IMR-90 (cell line): Measurements from ENCODE around the gene HDDC2. TPM values are rescaled to one million over a fixed set of nuclear protein-coding genes. Genes with fewer than 3 reads are reported as not detected.

Experiments used
- ATAC-seq: fragments of 200-7000 bp; cut with Tn5 transposase; 2 replicates; pipeline ENCODE4 v1.9.1; 2020; ENCODE audit warnings: low read depth, mild to moderate bottlenecking, moderate library complexity
- BruUV-seq: library from RNA; stranded (reverse); fragments of 400-500 nt; replicated peaks from 2 replicates; lab custom pipeline; 2021; lab: Mats Ljungman, UMichigan
- CTCF ChIA-PET: fragments of 300-600 bp; formaldehyde crosslinking; extraction: SDS; loops from one replicate; lab custom pipeline; 2021; ENCODE audit warnings: antibody characterized with exemption; lab: Yijun Ruan, JAX
- POLR2A ChIA-PET: fragments of 300-600 bp; sonication (Branson Sonifier 250); formaldehyde crosslinking; loops from one replicate; lab custom pipeline; 2022; ENCODE audit warnings: antibody characterized with exemption; ENCODE audit not compliant: unreplicated experiment; lab: Charles Lee
- DNase-seq: peaks from one replicate; pipeline ENCODE4 v3.0.0; 2013
- H2AFZ ChIP-seq: replicated peaks from 2 replicates; pipeline ENCODE3; 2013; ENCODE audit warnings: low read length, mild to moderate bottlenecking; ENCODE audit not compliant: poor library complexity
- H2AK5ac ChIP-seq: 2 replicates; pipeline ENCODE4 v1.6.1; 2013; ENCODE audit warnings: low read depth, low read length, inconsistent platforms
- H2AK9ac ChIP-seq: replicated peaks from 2 replicates; pipeline ENCODE3; 2013; ENCODE audit warnings: mild to moderate bottlenecking, low read depth, low read length, moderate library complexity; ENCODE audit not compliant: poor library complexity
- H2BK120ac ChIP-seq: 2 replicates; pipeline ENCODE4 v1.6.1; 2013; ENCODE audit warnings: low read depth, low read length, inconsistent platforms
- H2BK15ac ChIP-seq: 3 replicates; pipeline ENCODE4 v1.6.1; 2013; ENCODE audit warnings: low read depth, low read length, inconsistent platforms
- H2BK20ac ChIP-seq: 2 replicates; pipeline ENCODE4 v1.6.1; 2013; ENCODE audit warnings: low read depth, mild to moderate bottlenecking, inconsistent platforms, low read length, moderate library complexity
- H2BK5ac ChIP-seq: 2 replicates; pipeline ENCODE4 v1.6.1; 2013; ENCODE audit warnings: mild to moderate bottlenecking, low read depth, low read length, inconsistent platforms; ENCODE audit not compliant: poor library complexity, severe bottlenecking
- H3K14ac ChIP-seq: replicated peaks from 2 replicates; pipeline ENCODE4 v1.6.1; 2013; ENCODE audit warnings: low read depth, low read length, inconsistent platforms
- H3K18ac ChIP-seq: 2 replicates; pipeline ENCODE4 v1.6.1; 2013; ENCODE audit warnings: low read depth, low read length, control low read depth
- H3K23ac ChIP-seq: 2 replicates; pipeline ENCODE4 v1.6.1; 2013; ENCODE audit warnings: low read depth, low read length, inconsistent platforms
- H3K27ac ChIP-seq: 2 replicates; pipeline ENCODE4 v1.5.1; 2013; ENCODE audit warnings: mild to moderate bottlenecking, control low read depth, low read length; ENCODE audit not compliant: insufficient read depth
- H3K27me3 ChIP-seq: 2 replicates; pipeline ENCODE4 v1.6.1; 2013; ENCODE audit warnings: low read length; ENCODE audit not compliant: control insufficient read depth, insufficient read depth
- H3K36me3 ChIP-seq: 2 replicates; pipeline ENCODE4 v1.6.1; 2013; ENCODE audit warnings: low read length, mixed read lengths; ENCODE audit not compliant: control insufficient read depth, insufficient read depth
- H3K4ac ChIP-seq: 2 replicates; pipeline ENCODE4 v1.6.1; 2013; ENCODE audit warnings: low read depth, low read length, inconsistent platforms
- H3K4me1 ChIP-seq: 2 replicates; pipeline ENCODE4 v1.6.1; 2013; ENCODE audit warnings: low read length, mixed read lengths; ENCODE audit not compliant: control insufficient read depth, insufficient read depth
- H3K4me2 ChIP-seq: 2 replicates; pipeline ENCODE4 v1.6.1; 2013; ENCODE audit warnings: low read depth, mild to moderate bottlenecking, control low read depth, low read length, moderate library complexity
- H3K4me3 ChIP-seq: 2 replicates; pipeline ENCODE4 v1.5.1; 2013; ENCODE audit warnings: low read depth, mild to moderate bottlenecking, control low read depth, low read length, moderate library complexity; ENCODE audit not compliant: insufficient read depth
- H3K56ac ChIP-seq: 2 replicates; pipeline ENCODE4 v1.6.1; 2013; ENCODE audit warnings: low read length, inconsistent platforms; ENCODE audit not compliant: insufficient read depth; ENCODE audit errors: extremely low read depth
- H3K79me1 ChIP-seq, 2 experiments: 2 replicates each; pipeline ENCODE4 v1.6.1; 2013; ENCODE audit warnings: low read length in 2 of 2, inconsistent platforms in 1 of 2, low read depth in 1 of 2
- H3K9ac ChIP-seq: 2 replicates; pipeline ENCODE4 v1.6.1; 2013; ENCODE audit warnings: low read depth, low read length, control low read depth
- H3K9me1 ChIP-seq: 2 replicates; pipeline ENCODE4 v1.6.1; 2013; ENCODE audit warnings: low read length, inconsistent platforms; ENCODE audit not compliant: insufficient read depth
- H3K9me3 ChIP-seq: 2 replicates; pipeline ENCODE4 v1.6.1; 2013; ENCODE audit warnings: low read length; ENCODE audit not compliant: control insufficient read depth, insufficient read depth
- H4K20me1 ChIP-seq: 2 replicates; pipeline ENCODE4 v1.6.1; 2013; ENCODE audit warnings: low read length, inconsistent platforms; ENCODE audit not compliant: insufficient read depth
- H4K5ac ChIP-seq: 2 replicates; pipeline ENCODE4 v1.6.1; 2013; ENCODE audit warnings: mild to moderate bottlenecking, low read depth, low read length, control low read depth
- H4K8ac ChIP-seq, 2 experiments: 2 replicates each; pipeline ENCODE4 v1.6.1; 2013; ENCODE audit warnings: low read depth in 2 of 2, low read length in 2 of 2, control low read depth in 1 of 2, inconsistent platforms in 1 of 2
- H4K91ac ChIP-seq: 2 replicates; pipeline ENCODE4 v1.6.1; 2013; ENCODE audit warnings: low read depth, low read length, inconsistent platforms; ENCODE audit not compliant: insufficient read depth
- BHLHE40 ChIP-seq: fragments of 150-350 bp; IDR thresholded peaks from 2 replicates; pipeline ENCODE4 v1.6.1; 2016; ENCODE audit warnings: mild to moderate bottlenecking, low read depth, low read length
- CEBPB ChIP-seq: IDR thresholded peaks from 2 replicates; pipeline ENCODE4 v1.6.1; 2012; ENCODE audit warnings: low read depth, low read length, improper control_type of control experiment
- FOS ChIP-seq: fragments of 150-350 bp; IDR thresholded peaks from 2 replicates; pipeline ENCODE4 v1.6.1; 2016; ENCODE audit warnings: low read depth, low read length
- NFE2L2 ChIP-seq: fragments of 150-350 bp; IDR thresholded peaks from 2 replicates; pipeline ENCODE4 v1.6.1; 2016; ENCODE audit warnings: low read depth, mild to moderate bottlenecking, low read length
- RCOR1 ChIP-seq: IDR thresholded peaks from 2 replicates; pipeline ENCODE4 v1.6.1; 2012; ENCODE audit warnings: mild to moderate bottlenecking, low read length, improper control_type of control experiment; ENCODE audit not compliant: insufficient replicate concordance
- RFX5 ChIP-seq: IDR thresholded peaks from 2 replicates; pipeline ENCODE4 v1.8.0; 2012; ENCODE audit warnings: low read depth, mild to moderate bottlenecking, low read length, moderate library complexity
- WGBS, 2 experiments: methylation state at CpG; one replicate each; pipeline versions ENCODE4 v1.1.5 to v1.1.7; 2013; ENCODE audit warnings: missing lambda C conversion rate in 2 of 2; ENCODE audit not compliant: insufficient read length in 1 of 2; ENCODE audit errors: extremely low coverage in 2 of 2; 5-methylcytosine and 5-hydroxymethylcytosine counted together
- dilution Hi-C: fragments of 300-500 bp; cut with HindIII; formaldehyde crosslinking; loops from one replicate; pipeline ENCODE4 v1.14.3; 2018; ENCODE audit warnings: low sequenced_read_pairs; ENCODE audit not compliant: unreplicated experiment
- in situ Hi-C: fragments of 300-500 bp; cut with MboI; formaldehyde crosslinking; loops from 3 replicates; pipeline ENCODE4 v1.14.3; 2019; ENCODE audit warnings: low sequenced_read_pairs, inconsistent platforms, mixed read lengths
- intact Hi-C: fragments of 100-400 bp; cut with micrococcal nuclease; formaldehyde crosslinking; loops from 2 replicates; pipeline ENCODE4 v1.10.0; 2022
- polyA plus RNA-seq, 3 experiments: library from polyadenylated mRNA; depleted of rRNA; stranded (reverse); fragments of >200 nt; gene quantifications; 2 replicates each; pipeline ENCODE4 v1.2.3, GENCODE V29; 2012; ENCODE audit warnings: low replicate concordance in 1 of 3
- total RNA-seq: library from RNA; depleted of rRNA; stranded (reverse); fragments of >200 nt; gene quantifications from 2 replicates; pipeline ENCODE4 v1.2.3, GENCODE V29; 2012

HDDC2 gene
- total and polyA plus RNA-seq, 2 of the 4 experiments (the other 2 are of a cell fraction): 40.9 to 68.6 TPM

- intact Hi-C loops: loop anchor here (1.0 to 5.0 kb wide), 4 partner anchors 99 to 338 kb away; partner anchors contain the start of gene TPD52L1
- CTCF ChIA-PET: interaction anchor here (0.7 to 1.8 kb wide), 4 partner anchors 10 to 490 kb away, joined by 3 to 4 read pairs (median 3); partner anchors contain the start of gene NCOA7
Measured at GRCh38 chr6:125300992-125301434, 754 bp downstream of the HDDC2 start.

More at GRCh38 chr6:125300992-125301434, 754 bp downstream of the HDDC2 start:
- Histone ChIP-seq H2AFZ (peak overlapping the region; percentile 99), H2AK9ac (peak overlapping the region; percentile 94), H2BK15ac (peak overlapping the region; percentile 37; the same call in 1 of the 3 replicates), H4K5ac (peak overlapping the region; percentile 96), H3K79me1 (peaks cover 24 to 39% of the 10 kb centered on the region in 2 experiments), H3K4me2 (peak overlapping the region; percentile 83), H4K91ac (peak overlapping the region; percentile 89), H3K18ac (peak overlapping the region; percentile 95), H3K4me1 (peaks cover 4% of the 10 kb centered on the region), H3K23ac (peak overlapping the region; percentile 90), H3K27me3 (no peaks in the 10 kb centered on the region), H3K9ac (peak overlapping the region; percentile 99), H3K14ac (peak overlapping the region; percentile 96), H2BK20ac (no peak overlapping the region), H2BK120ac (peak overlapping the region; percentile 81), H3K27ac (peak overlapping the region; percentile 98), H3K56ac (peak overlapping the region; percentile 59), H3K9me3 (peaks cover 3% of the 10 kb centered on the region; the same call in 1 of the 2 replicates), H4K8ac (peak overlapping the region; percentile 95 to 98), H3K4me3 (peak overlapping the region; percentile 84), H3K36me3 (peaks cover 12% of the 10 kb centered on the region), H4K20me1 (no peaks in the 10 kb centered on the region), H3K9me1 (peaks cover 5% of the 10 kb centered on the region; the same call in 1 of the 2 replicates), H2BK5ac (peak overlapping the region; percentile 97), H2AK5ac (peak overlapping the region; percentile 66), H3K4ac (peak overlapping the region; percentile 96)
- TF ChIP-seq CEBPB (peak; percentile 2; the same call in 1 of the 2 replicates), RFX5 (no peak), RCOR1 (no peak), FOS (no peak), BHLHE40 (no peak), NFE2L2 (no peak)
- DNase-seq (peak; percentile 51), ATAC-seq (peak; percentile 30)
- BruUV-seq: TSS peak; percentile 39
- dilution Hi-C loops: no loop called here
- WGBS, 2 experiments: no CpG with 5 or more reads among the region's 11 CpGs
- in situ Hi-C loops: loop anchor here (10.0 kb wide), 1 partner anchor 146 kb away; the partner anchor contains the start of gene TPD52L1
- POLR2A ChIA-PET: no interaction called here
